Hepatocyte (in vitro differentiated cells): Measurements from ENCODE around the gene EIF4ENIF1. TPM values are rescaled to one million over a fixed set of nuclear protein-coding genes. Genes with fewer than 3 reads are reported as not detected.
"Not testable (repeated sequence)": the region's sequence is repeated elsewhere in the genome, so short reads cannot be mapped to it uniquely, and the experiment has no call there.

Experiments
- DNase-seq: peaks from one replicate; pipeline ENCODE4 v3.0.0-alpha.2; 2016; ENCODE audit warnings: low spot score
- H2AFZ ChIP-seq: fragments of 200-600 bp; sonication (generic); 2 replicates; pipeline ENCODE4 v1.6.0; 2016; ENCODE audit warnings: antibody characterized with exemption, mild to moderate bottlenecking
- H3K27ac ChIP-seq: fragments of 200-600 bp; sonication (generic); 2 replicates; pipeline ENCODE4 v1.5.1; 2016; ENCODE audit warnings: mild to moderate bottlenecking
- H3K27me3 ChIP-seq: fragments of 200-600 bp; sonication (generic); 2 replicates; pipeline ENCODE4 v1.6.1; 2016
- H3K36me3 ChIP-seq: fragments of 200-600 bp; sonication (generic); replicated peaks from 2 replicates; pipeline ENCODE4 v1.5.1; 2016; ENCODE audit warnings: low read depth; ENCODE audit not compliant: insufficient read depth
- H3K4me1 ChIP-seq: fragments of 200-600 bp; sonication (generic); 2 replicates; pipeline ENCODE4 v1.5.1; 2016; ENCODE audit warnings: mild to moderate bottlenecking, moderate library complexity; ENCODE audit not compliant: insufficient read depth
- H3K4me2 ChIP-seq: fragments of 200-600 bp; sonication (generic); 2 replicates; pipeline ENCODE4 v1.6.0; 2016
- H3K4me3 ChIP-seq: fragments of 200-600 bp; sonication (generic); 2 replicates; pipeline ENCODE4 v1.5.1; 2016; ENCODE audit warnings: mild to moderate bottlenecking
- H3K79me2 ChIP-seq: fragments of 200-600 bp; sonication (generic); 2 replicates; pipeline ENCODE4 v1.6.0; 2017; ENCODE audit warnings: mild to moderate bottlenecking
- H3K9me2 ChIP-seq: fragments of 200-600 bp; sonication (generic); replicated peaks from 2 replicates; pipeline ENCODE4 v1.6.0; 2017; ENCODE audit warnings: mild to moderate bottlenecking; ENCODE audit not compliant: insufficient read depth
- H3K9me3 ChIP-seq: fragments of 200-600 bp; sonication (generic); 2 replicates; pipeline ENCODE4 v1.5.1; 2016; ENCODE audit warnings: low read depth, mild to moderate bottlenecking
- H4K20me1 ChIP-seq: fragments of 200-600 bp; sonication (generic); 2 replicates; pipeline ENCODE4 v1.6.0; 2016; ENCODE audit warnings: mild to moderate bottlenecking; ENCODE audit not compliant: insufficient read depth, poor library complexity, severe bottlenecking
- EZH2 ChIP-seq: fragments of 200-600 bp; sonication (generic); IDR thresholded peaks from 2 replicates; pipeline ENCODE4 v1.6.1; 2016; ENCODE audit warnings: antibody characterized with exemption, mild to moderate bottlenecking, borderline replicate concordance
- EZH2phosphoT487 ChIP-seq: fragments of 200-600 bp; sonication (generic); IDR thresholded peaks from one replicate; pipeline ENCODE4 v1.6.1; 2018; ENCODE audit warnings: antibody characterized with exemption, mild to moderate bottlenecking, low read depth, moderate library complexity; ENCODE audit not compliant: unreplicated experiment, severe bottlenecking
- WGBS: methylation state at CpG from one replicate; pipeline ENCODE4 v1.1.6; 2016; ENCODE audit warnings: low lambda C conversion rate; ENCODE audit errors: missing lambda C conversion rate; 5-methylcytosine and 5-hydroxymethylcytosine counted together
- polyA plus RNA-seq: library from polyadenylated mRNA; unstranded; fragments of >200 nt; fragmentation: Nextera tagmentation; extraction: Ambion mirVana; gene quantifications from 2 replicates; pipeline ENCODE4 v1.2.1, GENCODE V29; 2016
- total RNA-seq: library from RNA; depleted of rRNA; stranded (reverse); fragments of >200 nt; gene quantifications from 2 replicates; pipeline ENCODE4 v1.2.3, GENCODE V29; 2014
- TF ChIP-seq, protein P1 (sequence below): fragments of 200-600 bp; sonication (generic); IDR thresholded peaks from 2 replicates; pipeline ENCODE4 v1.5.1; 2016; ENCODE audit warnings: antibody characterized with exemption, mild to moderate bottlenecking; ENCODE audit not compliant: poor library complexity

EIF4ENIF1 gene
- total and polyA plus RNA-seq, 2 experiments from 2014 or later: 9.2 to 13.3 TPM

DNA sequence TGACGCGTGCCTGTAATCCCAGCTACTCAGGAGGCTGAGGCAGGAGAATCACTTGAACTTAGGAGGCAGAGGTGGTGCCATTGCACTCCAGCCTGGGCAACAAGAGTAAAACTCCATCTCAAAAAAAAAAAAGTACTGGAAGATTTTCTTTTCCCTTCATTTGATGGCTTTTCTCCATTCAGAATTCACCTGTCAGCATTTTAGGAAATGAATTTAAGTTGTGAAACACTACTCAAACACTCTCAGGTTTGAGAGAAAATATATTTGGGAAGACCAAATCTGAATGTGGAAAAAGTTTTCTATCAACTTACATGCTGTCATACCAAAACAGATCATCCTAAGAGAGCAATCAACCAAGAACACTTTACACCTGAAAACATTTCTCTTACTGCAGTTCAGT is 2.7 kb downstream of the EIF4ENIF1 start:
- H3K4me3 ChIP-seq: no peak overlapping the region
- DNase-seq: no peak
- H3K36me3 ChIP-seq: peaks cover 3% of the 10 kb centered on the region
- H3K79me2 ChIP-seq: peaks cover 81% of the 10 kb centered on the region
- H2AFZ ChIP-seq: no peak overlapping the region
- no peak overlapping the region for H3K4me2 ChIP-seq
- H3K27me3 ChIP-seq: no peaks in the 10 kb centered on the region
- peaks cover 5% of the 10 kb centered on the region for H4K20me1 ChIP-seq
- no peaks in the 10 kb centered on the region for H3K9me2 ChIP-seq
- H3K9me3 ChIP-seq: no peaks in the 10 kb centered on the region
- peaks cover 14% of the 10 kb centered on the region for H3K4me1 ChIP-seq
- no peak overlapping the region for H3K27ac ChIP-seq
- TF ChIP-seq EZH2: no peak
- TF ChIP-seq, protein P1, sequence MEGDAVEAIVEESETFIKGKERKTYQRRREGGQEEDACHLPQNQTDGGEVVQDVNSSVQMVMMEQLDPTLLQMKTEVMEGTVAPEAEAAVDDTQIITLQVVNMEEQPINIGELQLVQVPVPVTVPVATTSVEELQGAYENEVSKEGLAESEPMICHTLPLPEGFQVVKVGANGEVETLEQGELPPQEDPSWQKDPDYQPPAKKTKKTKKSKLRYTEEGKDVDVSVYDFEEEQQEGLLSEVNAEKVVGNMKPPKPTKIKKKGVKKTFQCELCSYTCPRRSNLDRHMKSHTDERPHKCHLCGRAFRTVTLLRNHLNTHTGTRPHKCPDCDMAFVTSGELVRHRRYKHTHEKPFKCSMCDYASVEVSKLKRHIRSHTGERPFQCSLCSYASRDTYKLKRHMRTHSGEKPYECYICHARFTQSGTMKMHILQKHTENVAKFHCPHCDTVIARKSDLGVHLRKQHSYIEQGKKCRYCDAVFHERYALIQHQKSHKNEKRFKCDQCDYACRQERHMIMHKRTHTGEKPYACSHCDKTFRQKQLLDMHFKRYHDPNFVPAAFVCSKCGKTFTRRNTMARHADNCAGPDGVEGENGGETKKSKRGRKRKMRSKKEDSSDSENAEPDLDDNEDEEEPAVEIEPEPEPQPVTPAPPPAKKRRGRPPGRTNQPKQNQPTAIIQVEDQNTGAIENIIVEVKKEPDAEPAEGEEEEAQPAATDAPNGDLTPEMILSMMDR: no peak
- TF ChIP-seq EZH2phosphoT487: no peak
- WGBS: 100% methylated on average over 2 of the region's 2 CpGs

DNA sequence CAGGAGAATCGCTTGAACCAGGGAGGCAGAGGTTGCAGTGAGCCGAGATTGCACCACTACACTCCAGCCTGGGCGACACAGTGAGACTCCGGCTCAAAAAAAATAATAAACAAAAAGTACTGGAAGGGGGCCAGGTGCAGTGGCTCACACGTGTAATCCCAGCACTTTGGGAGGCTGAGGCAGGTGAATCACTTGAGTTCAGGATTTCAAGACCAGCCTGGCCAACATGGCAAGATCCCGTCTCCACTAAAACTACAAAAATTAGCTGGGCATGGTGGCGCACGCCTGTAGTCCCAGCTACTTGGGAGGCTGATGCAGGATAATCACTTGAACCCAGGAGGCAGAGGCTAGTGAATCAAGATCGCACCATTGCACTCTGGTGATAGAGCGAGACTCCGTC is 3.3 kb downstream of the EIF4ENIF1 start:
- not testable (repeated sequence) for H4K20me1 ChIP-seq, H3K36me3 ChIP-seq, H3K4me2 ChIP-seq, H3K9me3 ChIP-seq, H3K27ac ChIP-seq, H3K9me2 ChIP-seq, H3K4me3 ChIP-seq, DNase-seq, H3K27me3 ChIP-seq, H2AFZ ChIP-seq
- Histone ChIP-seq H3K4me1 (peaks cover 14% of the 10 kb centered on the region), H3K79me2 (peaks cover 81% of the 10 kb centered on the region)
- WGBS: over 99% methylated on average over 11 of the region's 11 CpGs

DNA sequence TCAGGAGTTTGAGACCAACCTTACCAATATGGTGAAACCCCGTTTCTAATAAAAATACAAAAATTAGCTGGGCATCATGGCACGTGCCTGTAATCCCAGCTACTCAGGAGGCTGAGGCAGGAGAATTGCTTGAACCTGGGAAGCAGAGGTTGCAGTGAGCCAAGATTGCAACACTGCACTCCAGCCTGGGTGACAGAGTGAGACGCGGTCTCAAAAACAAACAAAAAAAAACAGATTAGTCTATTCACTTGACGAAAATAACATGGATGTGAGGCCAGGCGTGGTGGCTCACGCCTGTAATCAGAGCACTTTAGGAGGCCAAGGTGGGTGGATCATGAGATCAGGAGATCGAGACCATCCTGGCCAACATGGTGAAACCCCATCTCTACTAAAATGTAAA is 7.2 kb downstream of the EIF4ENIF1 start:
- not testable (repeated sequence) for H3K27me3 ChIP-seq, H3K9me3 ChIP-seq, DNase-seq, H3K4me3 ChIP-seq, H3K4me2 ChIP-seq, H4K20me1 ChIP-seq, H3K9me2 ChIP-seq, H3K27ac ChIP-seq, H3K36me3 ChIP-seq, H3K4me1 ChIP-seq, H2AFZ ChIP-seq
- 97% methylated on average over 8 of the region's 8 CpGs for WGBS
- peaks cover 81% of the 10 kb centered on the region for H3K79me2 ChIP-seq

DNA sequence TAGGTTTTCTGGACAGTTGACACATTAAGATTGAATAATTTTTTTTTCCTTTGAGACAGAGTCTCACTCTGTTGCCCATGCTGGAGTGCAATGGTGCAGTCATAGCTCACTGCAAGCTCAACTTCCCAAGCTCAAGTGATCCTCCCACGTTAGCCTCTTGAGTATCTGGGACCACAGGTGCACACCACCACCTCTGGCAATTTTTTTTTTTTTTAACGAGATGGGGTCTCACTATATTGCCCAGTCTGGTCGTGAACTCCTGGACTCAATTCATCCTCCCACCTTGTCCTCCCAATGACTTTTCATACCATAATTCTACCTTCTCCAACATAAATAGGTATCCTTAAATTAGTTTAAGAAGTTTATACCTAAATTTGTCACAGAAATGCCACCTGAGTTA is 8.5 kb downstream of the EIF4ENIF1 start:
- TF ChIP-seq, protein P1: no peak
- no peak for TF ChIP-seq EZH2phosphoT487
- TF ChIP-seq EZH2: no peak
- H2AFZ ChIP-seq: no peak overlapping the region
- no peak overlapping the region for H3K4me3 ChIP-seq
- DNase-seq: no peak
- H3K4me1 ChIP-seq: no peaks in the 10 kb centered on the region
- peaks cover 9% of the 10 kb centered on the region for H4K20me1 ChIP-seq
- H3K27ac ChIP-seq: no peak overlapping the region
- no peaks in the 10 kb centered on the region for H3K27me3 ChIP-seq
- no peaks in the 10 kb centered on the region for H3K9me3 ChIP-seq
- H3K4me2 ChIP-seq: no peak overlapping the region
- no peaks in the 10 kb centered on the region for H3K9me2 ChIP-seq
- peaks cover 3% of the 10 kb centered on the region for H3K36me3 ChIP-seq
- H3K79me2 ChIP-seq: peaks cover 79% of the 10 kb centered on the region
- 96% methylated on average over 3 of the region's 3 CpGs for WGBS

DNA sequence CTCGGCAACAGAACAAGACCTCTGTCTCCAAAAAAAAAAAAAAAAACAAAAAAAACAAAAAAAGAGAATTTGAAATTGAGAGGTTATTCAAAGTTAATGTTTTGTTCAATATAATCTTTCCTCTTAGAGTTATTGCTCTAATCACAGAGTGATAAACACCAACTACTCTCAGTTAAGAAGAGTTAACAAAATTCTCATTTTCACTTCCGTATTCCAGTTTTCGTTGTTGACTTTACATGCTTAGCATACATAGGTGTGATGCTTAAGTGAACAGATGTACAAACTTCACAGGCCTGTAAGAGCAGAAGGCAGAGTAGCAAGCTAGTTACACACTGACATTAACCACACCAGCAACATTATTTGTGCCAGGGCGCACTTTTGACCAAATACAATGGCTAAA is 12.3 kb downstream of the EIF4ENIF1 start:
- Histone ChIP-seq H3K36me3 (no peaks in the 10 kb centered on the region), H3K4me1 (no peaks in the 10 kb centered on the region), H3K9me3 (no peaks in the 10 kb centered on the region), H3K27ac (no peak overlapping the region), H2AFZ (no peak overlapping the region), H3K27me3 (no peaks in the 10 kb centered on the region), H3K4me3 (no peak overlapping the region), H3K79me2 (peaks cover 80% of the 10 kb centered on the region), H4K20me1 (peaks cover 4% of the 10 kb centered on the region), H3K4me2 (no peak overlapping the region), H3K9me2 (no peaks in the 10 kb centered on the region)
- WGBS: 98% methylated on average over 4 of the region's 4 CpGs
- DNase-seq: no peak
- TF ChIP-seq, protein P1: no peak
- no peak for TF ChIP-seq EZH2
- no peak for TF ChIP-seq EZH2phosphoT487
